H1 (cell line): Measurements from ENCODE around the gene DGKH. TPM values are rescaled to one million over a fixed set of nuclear protein-coding genes. Genes with fewer than 3 reads are reported as not detected.

Source experiments
- CTCF ChIA-PET: fragments of 300-600 bp; sonication (Branson Sonifier 250); formaldehyde crosslinking; loops from one replicate; lab custom pipeline; 2021; ENCODE audit not compliant: partially characterized antibody; lab: Charles Lee
- POLR2A ChIA-PET: fragments of 300-600 bp; sonication (Branson Sonifier 250); formaldehyde crosslinking; loops from one replicate; lab custom pipeline; 2021; ENCODE audit warnings: inconsistent platforms; ENCODE audit not compliant: partially characterized antibody; lab: Charles Lee
- DNase-seq, 2 experiments: peaks; one replicate each; pipeline versions ENCODE4 v3.0.0 to v3.0.0-alpha.2; 2010 to 2022; ENCODE audit warnings: low spot score in 2 of 2, low read depth in 1 of 2, mixed read lengths in 1 of 2
- FAIRE-seq: peaks from 2 replicates; lab custom pipeline; 2011; peaks lifted over from hg19 to GRCh38; lab: Jason Lieb, UNC
- H2AFZ ChIP-seq: 2 replicates; pipeline ENCODE4 v1.8.1; 2012; ENCODE audit warnings: low read length, inconsistent platforms
- H2AK5ac ChIP-seq: 2 replicates; pipeline ENCODE4 v1.6.1; 2013; ENCODE audit warnings: low read depth, low read length
- H2BK120ac ChIP-seq: replicated peaks from 2 replicates; pipeline ENCODE3; 2013; ENCODE audit warnings: low read depth, low read length, inconsistent platforms
- H2BK12ac ChIP-seq: 2 replicates; pipeline ENCODE4 v1.6.1; 2013; ENCODE audit warnings: low read depth, low read length
- H2BK15ac ChIP-seq: 2 replicates; pipeline ENCODE4 v1.6.1; 2013; ENCODE audit warnings: low read length
- H2BK20ac ChIP-seq: 2 replicates; pipeline ENCODE4 v1.6.1; 2013; ENCODE audit warnings: low read length
- H2BK5ac ChIP-seq: 2 replicates; pipeline ENCODE4 v1.6.1; 2013; ENCODE audit warnings: low read depth, low read length
- H3K14ac ChIP-seq: 2 replicates; pipeline ENCODE4 v1.6.1; 2013; ENCODE audit warnings: inconsistent platforms; ENCODE audit not compliant: insufficient read length
- H3K18ac ChIP-seq: 2 replicates; pipeline ENCODE4 v1.6.1; 2013; ENCODE audit warnings: low read length; ENCODE audit errors: extremely low read depth
- H3K23ac ChIP-seq: 2 replicates; pipeline ENCODE4 v1.6.1; 2013; ENCODE audit warnings: inconsistent platforms; ENCODE audit not compliant: insufficient read length
- H3K23me2 ChIP-seq: 2 replicates; pipeline ENCODE4 v1.6.1; 2013; ENCODE audit warnings: low read depth, low read length
- H3K27ac ChIP-seq: 2 replicates; pipeline ENCODE4 v1.6.1; 2011; ENCODE audit warnings: low read depth, low read length, inconsistent platforms
- H3K27me3 ChIP-seq, 4 experiments: replicated peaks in 1 of 4; 1 replicate in 1 of 4; 2 replicates in 3 of 4; pipeline versions ENCODE4 v1.6.1 to v1.8.1; 2011 to 2013; ENCODE audit warnings: low read length in 3 of 4, mild to moderate bottlenecking in 3 of 4, inconsistent platforms in 2 of 4, mixed read lengths in 2 of 4, moderate library complexity in 1 of 4; ENCODE audit not compliant: control insufficient read depth in 3 of 4, insufficient read depth in 3 of 4; ENCODE audit errors: extremely low read depth in 1 of 4
- H3K36me3 ChIP-seq, 4 experiments: 2 replicates each; pipeline versions ENCODE4 v1.6.1 to v1.8.1; 2011 to 2013; ENCODE audit warnings: mild to moderate bottlenecking in 4 of 4, low read length in 3 of 4, moderate library complexity in 2 of 4, control low read depth in 1 of 4, inconsistent platforms in 1 of 4; ENCODE audit not compliant: insufficient read depth in 4 of 4, control insufficient read depth in 2 of 4
- H3K4ac ChIP-seq: replicated peaks from 2 replicates; pipeline ENCODE3; 2013; ENCODE audit warnings: low read length, low read depth, mixed read lengths, inconsistent platforms; ENCODE audit not compliant: insufficient read length
- H3K4me1 ChIP-seq, 4 experiments: replicated peaks in 1 of 4; 1 replicate in 1 of 4; 2 replicates in 3 of 4; pipeline versions ENCODE4 v1.6.1 to v1.8.1; 2011 to 2013; ENCODE audit warnings: low read length in 3 of 4, inconsistent platforms in 2 of 4, mixed read lengths in 1 of 4; ENCODE audit not compliant: insufficient read depth in 4 of 4, control insufficient read depth in 3 of 4
- H3K4me2 ChIP-seq, 2 experiments: 2 replicates each; pipeline versions ENCODE4 v1.6.1 to v1.8.1; 2011 to 2013; ENCODE audit warnings: low read depth in 2 of 2, low read length in 2 of 2, control low read depth in 1 of 2, inconsistent platforms in 1 of 2, mild to moderate bottlenecking in 1 of 2; ENCODE audit not compliant: insufficient read depth in 1 of 2
- H3K4me3 ChIP-seq, 4 experiments: fragments of 200-600, 300-600 bp in 1 of 4; sonication (generic), shearing (Covaris generic), sonication (Bioruptor Twin) in 1 of 4; 2 replicates each; pipeline versions ENCODE4 v1.5.1 to v1.8.1; 2011 to 2016; ENCODE audit warnings: low read length in 4 of 4, low read depth in 3 of 4, control low read depth in 2 of 4, inconsistent platforms in 2 of 4, mild to moderate bottlenecking in 2 of 4, mixed read lengths in 1 of 4, moderate library complexity in 1 of 4; ENCODE audit not compliant: insufficient read depth in 2 of 4; ENCODE audit errors: extremely low read depth in 1 of 4
- H3K56ac ChIP-seq: replicated peaks from 2 replicates; pipeline ENCODE3; 2013; ENCODE audit warnings: low read depth, mild to moderate bottlenecking, mixed read lengths, low read length, inconsistent platforms; ENCODE audit not compliant: insufficient read length
- H3K79me1 ChIP-seq: 2 replicates; pipeline ENCODE4 v1.6.1; 2013; ENCODE audit warnings: low read depth, low read length, control low read depth
- H3K79me2 ChIP-seq, 2 experiments: 2 replicates each; pipeline versions ENCODE4 v1.6.1 to v1.8.1; 2012 to 2013; ENCODE audit warnings: low read length in 2 of 2, mild to moderate bottlenecking in 2 of 2, inconsistent platforms in 1 of 2; ENCODE audit not compliant: insufficient read depth in 2 of 2, control insufficient read depth in 1 of 2
- H3K9ac ChIP-seq, 4 experiments: replicated peaks in 1 of 4; 1 replicate in 1 of 4; 2 replicates in 3 of 4; pipeline versions ENCODE4 v1.6.1 to v1.8.1; 2011 to 2013; ENCODE audit warnings: low read depth in 3 of 4, low read length in 3 of 4, control low read depth in 2 of 4, mild to moderate bottlenecking in 2 of 4, moderate library complexity in 2 of 4, inconsistent platforms in 1 of 4; ENCODE audit errors: extremely low read depth in 1 of 4
- H3K9me3 ChIP-seq, 2 experiments: 2 replicates each; pipeline versions ENCODE4 v1.6.1 to v1.8.1; 2012 to 2013; ENCODE audit warnings: mild to moderate bottlenecking in 2 of 2, moderate library complexity in 2 of 2, control low read depth in 1 of 2, inconsistent platforms in 1 of 2, low read depth in 1 of 2, low read length in 1 of 2, mixed read lengths in 1 of 2; ENCODE audit not compliant: insufficient read depth in 2 of 2
- H4K20me1 ChIP-seq, 2 experiments: replicated peaks in 1 of 2; 2 replicates each; pipeline versions ENCODE3 to v1.8.1; 2011 to 2013; ENCODE audit warnings: inconsistent platforms in 2 of 2, low read length in 2 of 2, mild to moderate bottlenecking in 1 of 2; ENCODE audit not compliant: insufficient read depth in 2 of 2, control insufficient read depth in 1 of 2
- H4K5ac ChIP-seq: 2 replicates; pipeline ENCODE4 v1.6.1; 2013; ENCODE audit warnings: low read length, low read depth, mixed read lengths, inconsistent platforms; ENCODE audit not compliant: insufficient read length
- H4K8ac ChIP-seq: 2 replicates; pipeline ENCODE4 v1.8.0; 2013; ENCODE audit warnings: mild to moderate bottlenecking, moderate library complexity, low read length, inconsistent platforms; ENCODE audit not compliant: insufficient read depth; ENCODE audit errors: extremely low read depth
- H4K91ac ChIP-seq: replicated peaks from 2 replicates; pipeline ENCODE3; 2013; ENCODE audit warnings: low read length, mixed read lengths, inconsistent platforms; ENCODE audit not compliant: insufficient read length
- CBX5 ChIP-seq: fragments of 300-800, 300-1000 bp; sonication (generic); IDR thresholded peaks from 2 replicates; pipeline ENCODE4 v1.7.1; 2016; ENCODE audit warnings: antibody characterized with exemption, low read length, low read depth
- EGR1 ChIP-seq: IDR thresholded peaks from 2 replicates; pipeline ENCODE4 v1.6.1; 2011; ENCODE audit warnings: low read depth, low read length, borderline replicate concordance
- NANOG ChIP-seq: IDR thresholded peaks from 2 replicates; pipeline ENCODE4 v1.6.1; 2011; ENCODE audit warnings: low read length, low read depth, mild to moderate bottlenecking, inconsistent platforms; ENCODE audit not compliant: insufficient read depth, poor library complexity, severe bottlenecking
- NRF1 ChIP-seq: IDR thresholded peaks from 2 replicates; pipeline ENCODE4 v1.6.1; 2011; ENCODE audit warnings: mild to moderate bottlenecking, low read depth, low read length, improper control_type of control experiment
- POLR2A ChIP-seq, 2 experiments: IDR thresholded peaks; 1 replicate in 1 of 2; 2 replicates in 1 of 2; pipeline ENCODE4 v1.6.1; 2011; ENCODE audit warnings: low read depth in 2 of 2, low read length in 2 of 2, mild to moderate bottlenecking in 2 of 2; ENCODE audit errors: control extremely low read depth in 1 of 2
- RFX5 ChIP-seq: IDR thresholded peaks from 2 replicates; pipeline ENCODE4 v1.6.1; 2011; ENCODE audit warnings: low read depth, low read length, improper control_type of control experiment, borderline replicate concordance
- RNF2 ChIP-seq: fragments of 200-900, 300-1000 bp; sonication (generic); IDR thresholded peaks from 2 replicates; pipeline ENCODE4 v1.7.1; 2016; ENCODE audit warnings: borderline replicate concordance, low read depth, mild to moderate bottlenecking, antibody characterized with exemption, low read length; ENCODE audit not compliant: poor library complexity, severe bottlenecking; ENCODE audit errors: missing control alignments
- SIRT6 ChIP-seq: IDR thresholded peaks from one replicate; pipeline ENCODE4 v1.7.1; 2012; ENCODE audit warnings: low read length, inconsistent platforms
- SP1 ChIP-seq: IDR thresholded peaks from 2 replicates; pipeline ENCODE4 v1.6.1; 2011; ENCODE audit warnings: low read depth, low read length
- SP4 ChIP-seq: IDR thresholded peaks from 2 replicates; pipeline ENCODE4 v1.6.1; 2012; ENCODE audit warnings: low read length, inconsistent platforms
- SRF ChIP-seq: IDR thresholded peaks from 2 replicates; pipeline ENCODE4 v1.6.1; 2011; ENCODE audit warnings: mild to moderate bottlenecking, low read depth, low read length, moderate library complexity
- USF2 ChIP-seq: IDR thresholded peaks from 2 replicates; pipeline ENCODE4 v1.6.1; 2011; ENCODE audit warnings: low read length, improper control_type of control experiment
- YY1 ChIP-seq: IDR thresholded peaks from 2 replicates; pipeline ENCODE4 v1.6.1; 2011; ENCODE audit warnings: low read depth, mild to moderate bottlenecking, low read length
- WGBS, 2 experiments: shearing (Covaris generic) in 1 of 2; methylation state at CpG; one replicate each; pipeline versions ENCODE4 v1.1.6 to v1.1.7; 2013 to 2015; ENCODE audit warnings: low lambda C conversion rate in 2 of 2, mixed read lengths in 2 of 2, inconsistent platforms in 1 of 2, low coverage in 1 of 2, missing lambda C conversion rate in 1 of 2; ENCODE audit not compliant: insufficient replicate concordance in 2 of 2, insufficient coverage in 1 of 2, insufficient read length in 1 of 2; ENCODE audit errors: extremely low coverage in 1 of 2, missing lambda C conversion rate in 1 of 2; 5-methylcytosine and 5-hydroxymethylcytosine counted together
- polyA plus RNA-seq, 7 experiments: library from polyadenylated mRNA; depleted of rRNA in 3 of 7; stranded (reverse) in 5 of 7; unstranded in 2 of 7; fragments of >200 nt in 5 of 7; fragments of 200-250 nt in 2 of 7; gene quantifications; 1 replicate in 5 of 7; 2 replicates in 1 of 7; 4 replicates in 1 of 7; pipeline versions ENCODE4 v1.2.1 to v1.2.3, GENCODE V29; 2011 to 2013; ENCODE audit warnings: missing spikeins in 2 of 7, mixed read lengths in 2 of 7
- total RNA-seq: library from RNA; stranded (reverse); fragmentation: NEBNext Ultra II Directional; extraction: Animal tissue kit (Norgen Biotek cat#: 25700); gene quantifications from 2 replicates; pipeline ENCODE4 v1.2.1, GENCODE V29; 2021

The DGKH gene
- total and polyA plus RNA-seq, 2 of the 8 experiments (the other 6 are each of a cell fraction or from before 2014, with no cell fraction given), result 2.1 to 7.9 TPM

- Histone ChIP-seq H2BK12ac (no peak overlapping the region), H3K56ac (no peak overlapping the region), H3K14ac (no peak overlapping the region), H3K23ac (no peak overlapping the region), H2BK120ac (no peak overlapping the region), H2BK5ac (no peak overlapping the region), H3K4me1 (no peaks in the 10 kb centered on the region), H4K20me1 (no peaks in the 10 kb centered on the region), H3K9ac (no peak overlapping the region), H4K91ac (no peak overlapping the region), H3K27me3 (no peaks in the 10 kb centered on the region; a peak in 1 of 7 replicates), H3K4me2 (no peak overlapping the region), H2AFZ (no peak overlapping the region), H3K23me2 (no peaks in the 10 kb centered on the region), H2BK15ac (no peak overlapping the region), H3K18ac (no peak overlapping the region), H3K4me3 (no peak overlapping the region), H2BK20ac (no peak overlapping the region), H2AK5ac (no peak overlapping the region), H3K79me1 (no peaks in the 10 kb centered on the region), H4K5ac (no peak overlapping the region), H3K4ac (no peak overlapping the region), H3K79me2 (no peaks in the 10 kb centered on the region), H3K36me3 (peaks cover 0 to 2% (median 0%) of the 10 kb centered on the region in 4 experiments; a peak in 1 of 8 replicates), H3K9me3 (no peaks in the 10 kb centered on the region), H3K27ac (no peak overlapping the region), H4K8ac (no peak overlapping the region)
- FAIRE-seq (no peak), DNase-seq (no peak)
- WGBS, 2 experiments, result 95% methylated on average over 1 of the region's 1 CpG; no CpG with 5 or more reads in 1 of the 2 experiments
- no peak for TF ChIP-seq CBX5
- TF ChIP-seq YY1, result no peak
- TF ChIP-seq SP4, result no peak
- TF ChIP-seq RFX5, result no peak
- no peak for TF ChIP-seq SP1
- TF ChIP-seq USF2, result no peak
- no peak for TF ChIP-seq EGR1
- TF ChIP-seq RNF2, result no peak
- no peak for TF ChIP-seq POLR2A (IDR thresholded peaks at IDR 0.05; ENCODE audit: control extremely low read depth in 1 of 2, low read depth in 2 of 2, low read length in 2 of 2)
- TF ChIP-seq SIRT6, result no peak
- TF ChIP-seq NRF1, result no peak
- no peak for TF ChIP-seq NANOG
- TF ChIP-seq SRF, result no peak
- POLR2A ChIA-PET, result interaction anchor here (0.7 kb wide), 1 partner anchor 139 kb away, joined by 3 read pairs; no protein-coding TSS in a partner anchor
- CTCF ChIA-PET, result interaction anchor here (0.6 to 1.4 kb wide), 3 partner anchors 43 to 388 kb away, joined by 3 to 5 read pairs (median 3); no protein-coding TSS in a partner anchor
These were observed 7.7 kb downstream of the DGKH start for GRCh38 chr13:42056146-42056545.
